K562 (cell line): Measurements from ENCODE around the gene TMEM101. TPM values are rescaled to one million over a fixed set of nuclear protein-coding genes. Genes with fewer than 3 reads are reported as not detected.
A peak's percentile ranks its signal among the peaks of the same experiment; 100 is the strongest.

Source experiments
- ARHGAP35 ChIP-seq: fragments of 450-650 bp; IDR thresholded peaks from 2 replicates; pipeline ENCODE4 v1.6.1; 2018; ENCODE audit not compliant: partially characterized antibody
- ATF4 ChIP-seq: fragments of 450-650 bp; formaldehyde crosslinking; IDR thresholded peaks from 2 replicates; pipeline ENCODE4 v1.4.0; 2022; ENCODE audit warnings: mild to moderate bottlenecking, moderate library complexity
- HMGXB4 ChIP-seq: sonication (generic); formaldehyde crosslinking; IDR thresholded peaks from 2 replicates; pipeline ENCODE4 v1.8.1; 2023; ENCODE audit warnings: mild to moderate bottlenecking, missing genetic modification reagents
- HOMEZ ChIP-seq: fragments of 250-450 bp; sonication (Bioruptor Pico); IDR thresholded peaks from 2 replicates; pipeline ENCODE4 v1.4.0; 2020; ENCODE audit warnings: mild to moderate bottlenecking, moderate library complexity
- PKNOX1 ChIP-seq: fragments of 450-650 bp; IDR thresholded peaks from 2 replicates; pipeline ENCODE4 v1.6.1; 2016
- POLR2AphosphoS2 ChIP-seq: IDR thresholded peaks from 2 replicates; pipeline ENCODE4 v1.6.1; 2012; ENCODE audit warnings: low read length, improper control_type of control experiment
- SMARCA4 ChIP-seq: fragments of 450-650 bp; IDR thresholded peaks from 2 replicates; pipeline ENCODE4 v1.6.1; 2016
- SNIP1 ChIP-seq: fragments of 450-650 bp; IDR thresholded peaks from 2 replicates; pipeline ENCODE4 v1.7.1; 2017; ENCODE audit warnings: low read depth, mild to moderate bottlenecking
- TAF9B ChIP-seq: fragments of 450-650 bp; IDR thresholded peaks from 2 replicates; pipeline ENCODE4 v1.6.1; 2018; ENCODE audit warnings: mild to moderate bottlenecking; ENCODE audit not compliant: partially characterized antibody
- ZBTB40 ChIP-seq, 2 experiments: fragments of 450-650 bp in 1 of 2; sonication (generic) in 1 of 2; formaldehyde crosslinking in 1 of 2; IDR thresholded peaks; 2 replicates each; pipeline versions ENCODE4 v1.7.1 to v1.9.0; 2016 to 2022; ENCODE audit warnings: inconsistent platforms in 1 of 2, mild to moderate bottlenecking in 1 of 2, missing genetic modification reagents in 1 of 2
- ZNF707 ChIP-seq: fragments of 250-450 bp; sonication (Bioruptor Pico); conservative IDR thresholded peaks from 2 replicates; pipeline ENCODE4 v1.8.0; 2022; ENCODE audit warnings: inconsistent platforms, mild to moderate bottlenecking, moderate library complexity
- polyA plus RNA-seq, 8 experiments: library from polyadenylated mRNA; depleted of rRNA in 4 of 8; stranded (reverse) in 5 of 8; unstranded in 3 of 8; fragments of >200 nt; fragmentation: Nextera tagmentation in 2 of 8; fragmentation: Illumina TruSeq in 1 of 8; extraction: Ambion mirVana in 2 of 8; extraction: Trizol in 1 of 8; gene quantifications; 2 replicates each; pipeline versions ENCODE4 v1.2.1 to v1.2.3, GENCODE V29; 2011 to 2014; ENCODE audit warnings: inconsistent platforms in 1 of 8, missing spikeins in 1 of 8
- total RNA-seq, 7 experiments: library from RNA; depleted of rRNA in 6 of 7; stranded (reverse); fragments of >200 nt in 6 of 7; fragmentation: Illumina TruSeq in 2 of 7; extraction: Trizol in 2 of 7; gene quantifications; 2 replicates each; pipeline versions ENCODE4 v1.2.1 to v1.2.3, GENCODE V29; 2011 to 2021; ENCODE audit warnings: low replicate concordance in 1 of 7

TMEM101 gene
- total and polyA plus RNA-seq, 9 of the 15 experiments (the other 6 are each of a cell fraction or from before 2014, with no cell fraction given) = 21.2 to 110 (median 37.8) TPM

GRCh38 chr17:44014437-44015172 lies at the start of gene TMEM101 (continued):
- peak; percentile 99 for TF ChIP-seq ZBTB40 (IDR thresholded peaks at IDR 0.05)
- TF ChIP-seq ZBTB40 (CRISPR knock-in tag; IDR thresholded peaks at IDR 0.05) = no peak
- TF ChIP-seq HOMEZ (CRISPR knock-in tag) = no peak
- TF ChIP-seq ARHGAP35 = no peak
- TF ChIP-seq POLR2AphosphoS2 = peak; percentile 57; the same call in 1 of the 2 replicates
- TF ChIP-seq SNIP1 = no peak
- TF ChIP-seq ZNF707 (CRISPR knock-in tag) = no peak
- peak; percentile 87 for TF ChIP-seq TAF9B
- no peak for TF ChIP-seq ATF4 (CRISPR knock-in tag)
- TF ChIP-seq SMARCA4 = no peak
- TF ChIP-seq PKNOX1 = 0 out of 2 replicates have a peak, but pooled peaks have one; percentile 14
- no peak; the same call in 1 of the 2 replicates for TF ChIP-seq HMGXB4 (CRISPR knock-in tag)
